Measurements from ENCODE around the gene ASAP3.
"Not testable (repeated sequence)": the region's sequence is repeated elsewhere in the genome, so short reads cannot be mapped to it uniquely, and the experiment has no call there.

The ASAP3 gene

GRCh38 chr1:23524716-23525401 lies 40.9 kb upstream of the ASAP3 start:
- peaks cover 65% of the 10 kb centered on the region for H3K4me1 Mint-ChIP-seq
- H3K27ac Mint-ChIP-seq = no peak overlapping the region
- no peak for ATAC-seq
- peaks cover 30% of the 10 kb centered on the region for H3K36me3 Mint-ChIP-seq (ENCODE audit: low read depth)
- H3K27me3 Mint-ChIP-seq = no peaks in the 10 kb centered on the region
- DNase-seq = no peak
- no peak overlapping the region for H3K4me3 Mint-ChIP-seq
- no peaks in the 10 kb centered on the region for H3K9me3 Mint-ChIP-seq

GRCh38 chr1:23524163-23524562 lies 40.2 kb upstream of the ASAP3 start:
- DNase-seq (no peak), ATAC-seq (no peak)
- Mint-ChIP-seq H3K27ac (no peak overlapping the region), H3K4me3 (no peak overlapping the region), H3K4me1 (peaks cover 58% of the 10 kb centered on the region), H3K27me3 (no peaks in the 10 kb centered on the region), H3K9me3 (no peaks in the 10 kb centered on the region), H3K36me3 (ENCODE audit: low read depth) (peaks cover 33% of the 10 kb centered on the region)

- H3K36me3 Mint-ChIP-seq (ENCODE audit: low read depth) = peaks cover 44% of the 10 kb centered on the region
- no peaks in the 10 kb centered on the region for H3K9me3 Mint-ChIP-seq
- DNase-seq (no peak), ATAC-seq (peak; percentile 38)
- H3K4me1 Mint-ChIP-seq = peaks cover 41% of the 10 kb centered on the region
- H3K27ac Mint-ChIP-seq = no peak overlapping the region
- no peak overlapping the region for H3K4me3 Mint-ChIP-seq
- no peaks in the 10 kb centered on the region for H3K27me3 Mint-ChIP-seq
These were observed 38.4 kb upstream of the ASAP3 start for GRCh38 chr1:23522244-23522982.

GRCh38 chr1:23521588-23521987 lies 37.6 kb upstream of the ASAP3 start:
- H3K4me1 Mint-ChIP-seq = peaks cover 32% of the 10 kb centered on the region
- no peak for ATAC-seq
- peaks cover 42% of the 10 kb centered on the region for H3K36me3 Mint-ChIP-seq (ENCODE audit: low read depth)
- peak; percentile 21 for DNase-seq
- no peaks in the 10 kb centered on the region for H3K27me3 Mint-ChIP-seq
- H3K9me3 Mint-ChIP-seq = no peaks in the 10 kb centered on the region
- no peak overlapping the region for H3K4me3 Mint-ChIP-seq
- H3K27ac Mint-ChIP-seq = no peak overlapping the region

- ATAC-seq (no peak), DNase-seq (no peak)
- peaks cover 61% of the 10 kb centered on the region for H3K36me3 Mint-ChIP-seq (ENCODE audit: low read depth)
- H3K4me1 Mint-ChIP-seq = peaks cover 3% of the 10 kb centered on the region
- H3K9me3 Mint-ChIP-seq = no peaks in the 10 kb centered on the region
- no peak overlapping the region for H3K4me3 Mint-ChIP-seq
- H3K27me3 Mint-ChIP-seq = no peaks in the 10 kb centered on the region
- H3K27ac Mint-ChIP-seq = no peak overlapping the region
These were observed 33.6 kb upstream of the ASAP3 start for GRCh38 chr1:23517581-23517980.

GRCh38 chr1:23515905-23516304 lies 31.9 kb upstream of the ASAP3 start:
- no peak for ATAC-seq
- Mint-ChIP-seq H3K9me3 (no peaks in the 10 kb centered on the region), H3K36me3 (ENCODE audit: low read depth) (peaks cover 57% of the 10 kb centered on the region), H3K27me3 (no peaks in the 10 kb centered on the region), H3K27ac (no peak overlapping the region), H3K4me3 (no peak overlapping the region), H3K4me1 (no peaks in the 10 kb centered on the region)
- no peak for DNase-seq

- Mint-ChIP-seq H3K36me3 (ENCODE audit: low read depth) (peaks cover 58% of the 10 kb centered on the region), H3K27ac (no peak overlapping the region)
- no peak for ATAC-seq
These were observed 30.2 kb upstream of the ASAP3 start for GRCh38 chr1:23514111-23514679.

GRCh38 chr1:23509896-23510295 lies 25.9 kb upstream of the ASAP3 start:
- no peak overlapping the region for H3K4me3 Mint-ChIP-seq
- ATAC-seq = no peak
- no peak for DNase-seq
- no peak overlapping the region for H3K27ac Mint-ChIP-seq
- no peaks in the 10 kb centered on the region for H3K9me3 Mint-ChIP-seq
- peaks cover 42% of the 10 kb centered on the region for H3K36me3 Mint-ChIP-seq (ENCODE audit: low read depth)
- H3K27me3 Mint-ChIP-seq = no peaks in the 10 kb centered on the region
- H3K4me1 Mint-ChIP-seq = no peaks in the 10 kb centered on the region

More at GRCh38 chr1:23514111-23514679, 30.2 kb upstream of the ASAP3 start:
- no peaks in the 10 kb centered on the region for H3K4me1 Mint-ChIP-seq
- DNase-seq = no peak
- no peaks in the 10 kb centered on the region for H3K27me3 Mint-ChIP-seq
- no peak overlapping the region for H3K4me3 Mint-ChIP-seq
- H3K9me3 Mint-ChIP-seq = no peaks in the 10 kb centered on the region

GRCh38 chr1:23506376-23507107 lies 22.6 kb upstream of the ASAP3 start:
- Mint-ChIP-seq H3K9me3 (no peaks in the 10 kb centered on the region), H3K4me1 (no peaks in the 10 kb centered on the region), H3K36me3 (ENCODE audit: low read depth) (peaks cover 25% of the 10 kb centered on the region), H3K27me3 (no peaks in the 10 kb centered on the region), H3K27ac (no peak overlapping the region), H3K4me3 (no peak overlapping the region)
- DNase-seq (no peak), ATAC-seq (no peak)

GRCh38 chr1:23505851-23506250 lies 21.9 kb upstream of the ASAP3 start:
- DNase-seq = no peak
- Mint-ChIP-seq H3K9me3 (no peaks in the 10 kb centered on the region), H3K27me3 (no peaks in the 10 kb centered on the region), H3K4me1 (no peaks in the 10 kb centered on the region), H3K27ac (no peak overlapping the region), H3K36me3 (ENCODE audit: low read depth) (peaks cover 21% of the 10 kb centered on the region), H3K4me3 (no peak overlapping the region)
- no peak for ATAC-seq

GRCh38 chr1:23504156-23504555 lies 20.2 kb upstream of the ASAP3 start:
- H3K9me3 Mint-ChIP-seq; H3K36me3 Mint-ChIP-seq (ENCODE audit: low read depth); H3K27me3 Mint-ChIP-seq; DNase-seq; H3K4me1 Mint-ChIP-seq; ATAC-seq; H3K27ac Mint-ChIP-seq; H3K4me3 Mint-ChIP-seq: not testable (repeated sequence)

GRCh38 chr1:23502951-23503350 lies 19.0 kb upstream of the ASAP3 start:
- Mint-ChIP-seq H3K9me3 (no peaks in the 10 kb centered on the region), H3K36me3 (ENCODE audit: low read depth) (peaks cover 9% of the 10 kb centered on the region), H3K4me3 (no peak overlapping the region), H3K4me1 (no peaks in the 10 kb centered on the region), H3K27ac (no peak overlapping the region), H3K27me3 (no peaks in the 10 kb centered on the region)
- no peak for ATAC-seq
- DNase-seq = no peak

- Mint-ChIP-seq H3K4me3 (no peak overlapping the region), H3K36me3 (ENCODE audit: low read depth) (peaks cover 3% of the 10 kb centered on the region), H3K27ac (no peak overlapping the region), H3K27me3 (no peaks in the 10 kb centered on the region), H3K4me1 (peaks cover 2% of the 10 kb centered on the region), H3K9me3 (no peaks in the 10 kb centered on the region)
- ATAC-seq = no peak
- no peak for DNase-seq
These were observed 16.5 kb upstream of the ASAP3 start for GRCh38 chr1:23500466-23500865.

- Mint-ChIP-seq H3K4me1 (peaks cover 2% of the 10 kb centered on the region), H3K9me3 (no peaks in the 10 kb centered on the region), H3K4me3 (no peak overlapping the region), H3K27ac (no peak overlapping the region), H3K27me3 (no peaks in the 10 kb centered on the region), H3K36me3 (ENCODE audit: low read depth) (no peaks in the 10 kb centered on the region)
- ATAC-seq (no peak), DNase-seq (no peak)
These were observed 13.9 kb upstream of the ASAP3 start for GRCh38 chr1:23497777-23498439.
